ENCODE measurements around the gene GTPBP4. TPM values are rescaled to one million over a fixed set of nuclear protein-coding genes. Genes with fewer than 3 reads are reported as not detected.

Gene GTPBP4
- total RNA-seq, 1 experiment from 2014 or later, result 111 TPM

DNA sequence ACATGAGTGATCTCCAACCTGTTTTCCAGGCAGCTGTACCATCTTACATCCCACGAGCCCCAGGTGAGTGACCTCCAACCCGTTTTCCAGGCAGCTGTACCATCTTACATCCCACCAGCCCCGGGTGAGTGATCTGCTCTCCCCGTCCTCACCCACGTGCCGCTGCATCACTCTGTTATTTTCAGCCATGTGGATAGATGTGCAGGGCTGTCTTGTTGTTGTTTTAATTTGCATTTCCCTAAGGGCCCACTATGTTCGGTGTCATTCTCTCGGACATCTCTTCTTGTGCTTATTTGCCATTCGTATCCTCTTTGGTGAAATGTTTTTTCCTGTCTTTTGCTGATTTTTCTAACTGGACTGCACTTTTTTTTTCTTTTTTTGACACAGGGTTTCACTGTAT is 38.8 kb upstream of the GTPBP4 start (continued):
- TF ChIP-seq, protein P1, sequence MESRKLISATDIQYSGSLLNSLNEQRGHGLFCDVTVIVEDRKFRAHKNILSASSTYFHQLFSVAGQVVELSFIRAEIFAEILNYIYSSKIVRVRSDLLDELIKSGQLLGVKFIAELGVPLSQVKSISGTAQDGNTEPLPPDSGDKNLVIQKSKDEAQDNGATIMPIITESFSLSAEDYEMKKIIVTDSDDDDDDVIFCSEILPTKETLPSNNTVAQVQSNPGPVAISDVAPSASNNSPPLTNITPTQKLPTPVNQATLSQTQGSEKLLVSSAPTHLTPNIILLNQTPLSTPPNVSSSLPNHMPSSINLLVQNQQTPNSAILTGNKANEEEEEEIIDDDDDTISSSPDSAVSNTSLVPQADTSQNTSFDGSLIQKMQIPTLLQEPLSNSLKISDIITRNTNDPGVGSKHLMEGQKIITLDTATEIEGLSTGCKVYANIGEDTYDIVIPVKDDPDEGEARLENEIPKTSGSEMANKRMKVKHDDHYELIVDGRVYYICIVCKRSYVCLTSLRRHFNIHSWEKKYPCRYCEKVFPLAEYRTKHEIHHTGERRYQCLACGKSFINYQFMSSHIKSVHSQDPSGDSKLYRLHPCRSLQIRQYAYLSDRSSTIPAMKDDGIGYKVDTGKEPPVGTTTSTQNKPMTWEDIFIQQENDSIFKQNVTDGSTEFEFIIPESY (IDR thresholded peaks at IDR 0.05; ENCODE audit: extremely low read depth, insufficient replicate concordance, low read length), result no peak

DNA sequence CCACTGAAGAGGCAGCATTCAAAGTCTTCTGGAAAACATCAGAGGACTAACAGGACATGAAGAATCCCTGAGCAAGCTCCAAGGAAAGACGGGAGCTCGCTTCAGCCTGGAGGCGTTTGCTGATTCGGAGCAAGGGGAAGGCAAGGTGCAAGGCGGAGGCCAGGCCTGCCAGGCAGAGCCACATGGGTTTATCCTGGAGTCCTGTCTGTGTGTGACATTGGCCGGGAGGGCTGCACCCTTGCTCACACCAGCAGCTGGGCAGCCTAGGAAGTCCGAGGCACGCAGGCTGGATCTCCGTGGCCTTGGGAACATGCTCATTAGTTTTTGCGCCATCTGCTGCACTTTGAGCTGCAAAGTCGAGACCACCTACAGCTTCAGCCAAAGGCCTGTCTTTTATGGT is 34.4 kb upstream of the GTPBP4 start:
- intact Hi-C loops (cut with micrococcal nuclease), result no loop called here
- TF ChIP-seq SIN3A (IDR thresholded peaks at IDR 0.05; ENCODE audit: low read depth) (no peak), FOSL1 (IDR thresholded peaks at IDR 0.05; ENCODE audit: low read depth) (no peak), CEBPB (IDR thresholded peaks at IDR 0.05; ENCODE audit: low read depth) (no peak), SP1 (IDR thresholded peaks at IDR 0.05; ENCODE audit: low read depth) (no peak), RAD21 (IDR thresholded peaks at IDR 0.05; ENCODE audit: low read depth) (no peak), YY1 (IDR thresholded peaks at IDR 0.05; ENCODE audit: extremely low read depth, insufficient replicate concordance, low read depth, low read length) (no peak), EZH2phosphoT487 (IDR thresholded peaks at IDR 0.05; ENCODE audit: borderline replicate concordance) (no peak), ZNF274 (IDR thresholded peaks at IDR 0.05; ENCODE audit: low read depth, low read length) (no peak), EZH2 (IDR thresholded peaks at IDR 0.05) (no peak), JUND (IDR thresholded peaks at IDR 0.05) (no peak), ELF1 (IDR thresholded peaks at IDR 0.05; ENCODE audit: borderline replicate concordance, low read depth) (no peak), CBX3 (IDR thresholded peaks at IDR 0.05; ENCODE audit: low read depth) (no peak), POLR2A (IDR thresholded peaks at IDR 0.05; ENCODE audit: borderline replicate concordance, extremely low read depth, insufficient read depth, insufficient read length) (no peak), TCF7L2 (IDR thresholded peaks at IDR 0.05; ENCODE audit: borderline replicate concordance, extremely low read depth, insufficient read depth, insufficient read length) (no peak), MAX (IDR thresholded peaks at IDR 0.05) (no peak)
- TF ChIP-seq, protein P2, sequence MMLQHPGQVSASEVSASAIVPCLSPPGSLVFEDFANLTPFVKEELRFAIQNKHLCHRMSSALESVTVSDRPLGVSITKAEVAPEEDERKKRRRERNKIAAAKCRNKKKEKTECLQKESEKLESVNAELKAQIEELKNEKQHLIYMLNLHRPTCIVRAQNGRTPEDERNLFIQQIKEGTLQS (IDR thresholded peaks at IDR 0.05), result no peak
- TF ChIP-seq, protein P3, sequence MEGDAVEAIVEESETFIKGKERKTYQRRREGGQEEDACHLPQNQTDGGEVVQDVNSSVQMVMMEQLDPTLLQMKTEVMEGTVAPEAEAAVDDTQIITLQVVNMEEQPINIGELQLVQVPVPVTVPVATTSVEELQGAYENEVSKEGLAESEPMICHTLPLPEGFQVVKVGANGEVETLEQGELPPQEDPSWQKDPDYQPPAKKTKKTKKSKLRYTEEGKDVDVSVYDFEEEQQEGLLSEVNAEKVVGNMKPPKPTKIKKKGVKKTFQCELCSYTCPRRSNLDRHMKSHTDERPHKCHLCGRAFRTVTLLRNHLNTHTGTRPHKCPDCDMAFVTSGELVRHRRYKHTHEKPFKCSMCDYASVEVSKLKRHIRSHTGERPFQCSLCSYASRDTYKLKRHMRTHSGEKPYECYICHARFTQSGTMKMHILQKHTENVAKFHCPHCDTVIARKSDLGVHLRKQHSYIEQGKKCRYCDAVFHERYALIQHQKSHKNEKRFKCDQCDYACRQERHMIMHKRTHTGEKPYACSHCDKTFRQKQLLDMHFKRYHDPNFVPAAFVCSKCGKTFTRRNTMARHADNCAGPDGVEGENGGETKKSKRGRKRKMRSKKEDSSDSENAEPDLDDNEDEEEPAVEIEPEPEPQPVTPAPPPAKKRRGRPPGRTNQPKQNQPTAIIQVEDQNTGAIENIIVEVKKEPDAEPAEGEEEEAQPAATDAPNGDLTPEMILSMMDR (IDR thresholded peaks at IDR 0.05 in 2 of 3, conservative IDR thresholded peaks at IDR 0.05 in 1 of 3; ENCODE audit: borderline replicate concordance in 1 of 3, insufficient read depth in 1 of 3, low read depth in 2 of 3, low read length in 2 of 3), result no peak
- TF ChIP-seq, protein P1 (IDR thresholded peaks at IDR 0.05; ENCODE audit: extremely low read depth, insufficient replicate concordance, low read length), result no peak

More for the DNA sequence above, 34.4 kb upstream of the GTPBP4 start:
- peaks cover 28% of the 10 kb centered on the region for H3K27me3 ChIP-seq (ENCODE audit: insufficient read depth, low read length)
- H3K9me3 ChIP-seq (ENCODE audit: control insufficient read depth in 1 of 2, insufficient read depth in 1 of 2, low read depth in 1 of 2, low read length in 2 of 2), result no peaks in the 10 kb centered on the region
- H3K9me2 ChIP-seq (ENCODE audit: insufficient read depth), result no peaks in the 10 kb centered on the region
- no TSS peak for BruUV-seq (replicated peaks)
- no peak overlapping the region for H3K4me3 ChIP-seq (replicated peaks in 1 of 2; ENCODE audit: low read depth in 1 of 2, low read length in 2 of 2)
- no peak overlapping the region for H2AFZ ChIP-seq (ENCODE audit: low read depth, low read length, poor library complexity, severe bottlenecking)
- H3K27ac ChIP-seq (ENCODE audit: low read depth, low read length), result no peak overlapping the region
- H3K36me3 ChIP-seq (ENCODE audit: control insufficient read depth in 1 of 2, insufficient read depth in 2 of 2, low read length in 2 of 2), result no peaks in the 10 kb centered on the region
- H3K9ac ChIP-seq (ENCODE audit: low read length), result no peak overlapping the region
- ATAC-seq (no peak), DNase-seq (ENCODE audit: low read depth, low spot score) (no peak)
- no peaks in the 10 kb centered on the region for H3K79me2 ChIP-seq (ENCODE audit: insufficient read depth, low read length)
- POLR2A ChIA-PET, result no interaction called here
- H4K20me1 ChIP-seq (ENCODE audit: insufficient read depth), result no peaks in the 10 kb centered on the region
- no peak overlapping the region for H3K4me2 ChIP-seq (ENCODE audit: low read length)
- CTCF ChIA-PET, result no interaction called here
- RAD21 ChIA-PET (ENCODE audit: low non-redundant PET in 1 of 2, low total read pairs in 2 of 2, uncharacterized antibody in 2 of 2, unreplicated experiment in 2 of 2), result no interaction called here
- no peaks in the 10 kb centered on the region for H3K4me1 ChIP-seq (ENCODE audit: control insufficient read depth in 1 of 2, insufficient read depth in 2 of 2, low read length in 2 of 2)
